NCI-H2081 (cell line): ENCODE data around the gene MLC1.

Source experiments
- DNase-seq, 2 experiments: peaks; one replicate each; lab custom pipeline; 2025; lab: John Stamatoyannopoulos, UW

MLC1 gene

GRCh38 chr22:50058061-50058905, 26.9 kb downstream of the MLC1 start, which contains the start of gene TTLL8:
Gene TTLL8, minus strand, starts transcription at chr22:50058298.
- DNase-seq: no peak

GRCh38 chr22:50057278-50058060, 27.8 kb downstream of the MLC1 start:
- no peak for DNase-seq

- DNase-seq: no peak
Measured at GRCh38 chr22:50056214-50056972, 28.8 kb downstream of the MLC1 start.

GRCh38 chr22:50053861-50054260, 31.4 kb downstream of the MLC1 start:
- DNase-seq: no peak

DNA sequence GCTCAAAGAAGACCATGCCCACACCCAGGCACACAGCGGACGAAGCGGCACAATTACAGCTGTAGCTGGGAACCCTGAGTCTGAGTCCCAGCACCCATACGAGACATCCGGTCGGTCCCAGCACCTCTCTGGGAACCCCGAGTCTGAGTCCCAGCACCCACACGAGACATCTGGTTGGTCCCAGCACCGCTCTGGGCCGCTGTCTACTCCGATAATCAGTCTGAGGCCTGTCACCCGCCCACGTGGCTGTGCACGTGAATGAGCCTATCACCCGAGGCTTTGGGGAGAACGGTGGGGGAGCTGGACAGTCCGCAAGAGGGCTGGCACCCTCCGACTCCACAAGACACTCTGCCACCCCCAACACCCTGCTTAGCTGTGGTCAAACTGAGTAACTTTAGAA, 33.3 kb downstream of the MLC1 start:
- no peak for DNase-seq

DNA sequence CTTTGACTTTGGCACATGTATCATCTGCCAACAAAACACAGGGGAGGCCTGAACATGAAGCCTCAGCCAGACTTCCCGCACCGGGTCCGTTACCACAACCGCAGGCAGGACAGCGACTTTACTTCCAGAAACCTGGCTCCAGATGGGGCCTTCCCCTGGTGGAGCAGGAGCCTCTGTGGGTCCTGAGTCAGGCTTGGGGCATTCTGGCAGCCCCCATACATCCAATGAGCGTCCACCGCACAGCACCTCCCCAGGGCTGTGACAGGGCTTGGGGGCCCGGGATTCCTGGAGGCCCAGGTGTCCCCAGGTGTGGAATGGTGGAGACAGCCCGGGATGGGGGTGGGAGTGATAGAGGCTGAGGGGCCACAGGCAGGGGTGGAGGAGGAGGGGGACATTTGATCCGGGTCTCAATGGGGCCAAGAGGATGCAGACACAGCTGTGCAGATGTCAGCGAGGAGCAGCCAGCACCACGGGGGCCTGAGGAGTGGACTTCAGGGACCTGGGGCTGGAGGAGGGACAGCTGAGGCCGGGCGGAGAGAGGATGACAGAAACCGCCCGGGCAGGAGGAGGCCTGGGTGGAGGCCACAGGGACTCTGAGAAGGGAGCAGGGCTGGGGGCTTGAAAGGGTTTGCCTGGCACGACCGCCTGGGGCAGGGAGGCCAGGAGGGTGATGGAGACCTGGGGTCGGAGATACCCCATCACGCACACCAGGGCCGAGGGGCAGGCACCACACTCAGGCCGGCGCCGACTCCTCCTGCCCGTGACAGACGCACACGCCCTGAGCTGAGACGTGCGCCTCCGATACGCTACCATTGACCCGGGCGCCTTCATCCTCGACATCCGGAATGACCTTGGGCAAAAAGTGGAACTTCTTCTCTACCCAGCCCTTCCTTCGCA, 35.7 kb downstream of the MLC1 start:
- no peak for DNase-seq

DNA sequence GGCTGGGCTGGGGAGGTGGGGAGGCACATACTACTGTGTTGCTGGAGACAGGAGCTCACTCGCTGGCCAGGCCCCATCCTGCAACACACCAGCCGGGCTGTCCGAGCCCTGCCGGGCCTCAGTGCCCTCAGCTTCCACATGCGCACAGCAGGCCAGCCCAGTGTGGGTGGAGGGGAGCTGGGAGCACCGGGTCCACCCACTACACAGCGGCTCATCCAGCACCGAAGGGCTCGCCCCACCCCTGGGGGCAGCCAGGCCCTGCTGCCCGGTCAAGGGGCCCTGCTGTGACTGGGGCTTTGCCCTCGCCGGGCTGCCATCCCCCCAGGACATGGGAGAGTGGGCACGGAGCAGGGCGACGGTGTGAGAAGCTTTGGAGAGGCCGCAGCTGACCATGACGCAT, 36.4 kb downstream of the MLC1 start:
- DNase-seq: no peak

DNA sequence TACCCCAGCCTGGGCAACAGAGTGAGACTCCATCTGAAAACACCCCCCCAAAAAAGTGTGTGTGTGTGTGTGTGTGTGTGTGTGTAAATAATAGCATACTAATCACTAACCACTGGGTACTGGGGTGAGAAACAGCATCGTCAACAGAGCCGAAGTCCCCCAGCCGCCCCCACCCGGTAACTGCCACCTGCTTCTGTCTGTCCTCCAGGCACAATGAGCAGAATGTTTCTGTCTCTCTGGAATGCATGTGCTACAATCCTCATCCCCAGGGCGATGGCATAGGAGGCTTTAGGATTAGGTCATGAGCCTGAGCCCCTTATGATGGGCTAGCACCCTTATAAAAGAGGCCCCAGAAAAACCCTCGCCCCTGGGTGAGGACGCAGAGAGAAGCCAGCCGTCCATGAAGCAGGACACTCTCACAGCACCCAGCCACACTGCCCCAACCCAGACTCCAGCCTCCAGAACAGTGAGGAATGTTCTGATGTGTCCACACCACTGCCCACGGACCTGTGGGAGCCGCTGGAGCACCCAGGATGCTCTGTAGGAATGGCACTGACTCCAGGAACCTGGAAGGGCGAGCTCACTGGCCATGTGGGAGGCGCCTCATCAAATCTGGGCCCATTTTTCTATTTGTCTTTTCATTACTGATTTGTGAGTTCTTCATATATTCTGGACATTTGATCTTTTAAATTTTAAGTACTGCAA, 37.0 kb downstream of the MLC1 start:
- DNase-seq: no peak

- no peak for DNase-seq
Measured at GRCh38 chr22:50047346-50047745, 37.9 kb downstream of the MLC1 start.

- DNase-seq: no peak
Measured at GRCh38 chr22:50046481-50047245, 38.6 kb downstream of the MLC1 start.

DNA sequence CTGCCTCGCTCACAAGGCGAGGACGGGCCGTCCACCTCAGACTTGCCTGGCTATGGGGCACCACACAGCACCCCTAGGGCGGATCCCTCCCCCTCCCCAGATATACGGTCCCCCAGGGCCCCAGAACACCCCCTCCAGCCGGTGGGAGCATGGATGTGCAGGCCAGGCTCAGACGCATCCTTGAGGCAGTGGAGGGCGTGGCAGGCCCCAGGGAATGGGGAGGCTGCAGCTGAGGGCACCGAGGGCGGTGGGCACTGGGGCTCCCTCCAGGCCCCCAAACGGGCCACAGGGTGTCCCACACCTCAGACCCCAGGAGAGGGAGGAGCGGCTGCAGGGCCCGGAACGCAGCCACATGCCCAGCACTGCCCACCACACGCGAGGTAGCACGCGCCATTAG, 39.2 kb downstream of the MLC1 start:
- DNase-seq: no peak

- no peak for DNase-seq
Measured at GRCh38 chr22:50045211-50046018, 39.8 kb downstream of the MLC1 start.

GRCh38 chr22:50044485-50045118, 40.6 kb downstream of the MLC1 start:
- DNase-seq: no peak

DNA sequence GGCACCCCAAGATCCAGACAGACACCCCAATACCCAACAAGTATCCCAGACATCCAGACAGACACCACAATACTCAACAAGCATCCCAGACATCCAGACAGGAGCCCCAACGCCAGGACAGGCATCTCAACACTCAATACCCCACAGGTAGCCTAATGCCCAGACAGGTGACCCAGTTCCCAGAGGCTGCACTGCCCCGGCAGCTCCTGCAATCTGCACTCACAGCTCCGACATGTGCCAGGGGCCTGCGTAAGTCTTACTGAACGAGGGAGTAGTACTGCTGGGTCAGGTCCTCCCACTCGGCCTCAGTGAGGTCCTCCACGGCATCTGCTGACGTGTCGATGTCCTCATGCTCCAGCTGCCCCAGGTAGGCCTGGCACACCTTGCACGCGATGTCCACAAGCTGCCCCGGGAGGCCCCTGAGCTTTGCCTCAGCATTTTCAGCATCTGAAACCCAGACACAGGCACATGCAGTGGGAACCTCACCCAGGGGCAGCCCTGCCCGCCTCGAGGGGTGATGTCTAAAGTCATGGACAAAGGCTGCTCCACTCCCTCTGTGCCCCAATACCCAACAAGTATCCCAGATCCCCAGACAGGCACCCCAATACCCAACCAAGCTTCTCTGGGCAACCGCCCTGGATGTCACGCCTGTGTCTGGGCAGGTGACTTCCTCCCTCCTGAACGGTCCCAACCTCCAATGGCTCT, 43.7 kb downstream of the MLC1 start:
- DNase-seq: no peak

GRCh38 chr22:50040717-50041116, 44.5 kb downstream of the MLC1 start:
- DNase-seq: no peak

DNA sequence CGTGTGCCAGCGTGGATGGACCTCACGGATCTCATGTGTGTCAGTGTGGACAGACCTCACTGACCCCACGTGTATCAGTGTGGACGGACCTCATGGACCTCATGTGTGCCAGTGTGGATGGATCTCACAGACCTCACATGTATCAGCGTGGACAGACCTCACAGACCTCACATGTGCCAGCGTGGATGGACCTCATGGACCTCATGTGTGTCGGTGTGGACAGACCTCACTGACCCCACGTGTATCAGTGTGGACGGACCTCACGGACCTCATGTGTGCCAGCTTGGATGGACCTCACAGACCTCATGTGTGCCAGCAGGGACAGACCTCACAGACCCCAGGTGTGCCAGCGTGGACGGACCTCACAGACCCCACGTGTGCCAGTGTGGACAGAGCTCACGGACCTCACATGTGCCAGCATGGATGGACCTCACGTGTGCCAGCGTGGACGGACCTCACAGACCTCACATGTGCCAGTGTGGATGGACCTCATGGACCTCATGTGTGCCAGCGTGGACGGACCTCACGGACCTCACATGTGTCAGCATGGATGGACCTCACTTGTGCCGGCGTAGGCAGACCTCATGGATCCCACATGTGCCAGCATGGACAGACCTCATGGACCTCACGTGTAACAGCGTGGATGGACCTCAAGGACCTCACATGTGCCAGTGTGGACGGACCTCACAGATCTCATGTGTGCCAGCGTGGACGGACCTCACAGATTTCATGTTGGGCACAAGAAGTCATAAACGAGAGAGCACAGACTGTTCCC, 45.4 kb downstream of the MLC1 start:
- DNase-seq: no peak
